Endothelial cell of umbilical vein (primary cell): ENCODE measurements around the gene XYLT1. TPM values are rescaled to one million over a fixed set of nuclear protein-coding genes. Genes with fewer than 3 reads are reported as not detected.

ENCODE experiments used
- BruUV-seq: library from RNA; stranded (reverse); fragments of 400-500 nt; replicated peaks from 2 replicates; lab custom pipeline; 2021; lab: Mats Ljungman, UMichigan
- CTCF ChIA-PET: fragments of 300-600, 350-600 bp; sonication (Branson Sonifier 250); formaldehyde crosslinking; loops from one replicate; lab custom pipeline; 2021; ENCODE audit warnings: antibody characterized with exemption, inconsistent platforms; lab: Charles Lee
- POLR2A ChIA-PET: fragments of 300-600, 350-600 bp; sonication (Branson Sonifier 250); formaldehyde crosslinking; loops from one replicate; lab custom pipeline; 2021; ENCODE audit warnings: antibody characterized with exemption, inconsistent platforms; lab: Charles Lee
- DNase-seq: peaks from one replicate; pipeline ENCODE4 v3.0.0-alpha.2; 2011; ENCODE audit warnings: low read depth, low spot score
- FAIRE-seq: peaks from 2 replicates; lab custom pipeline; 2011; peaks lifted over from hg19 to GRCh38; lab: Jason Lieb, UNC
- H2AFZ ChIP-seq: 2 replicates; pipeline ENCODE4 v1.6.0; 2012; ENCODE audit warnings: low read depth, low read length, control low read depth, inconsistent platforms
- H3K27ac ChIP-seq: 2 replicates; pipeline ENCODE4 v1.5.1; 2011; ENCODE audit warnings: low read depth, mild to moderate bottlenecking, control low read depth, low read length, moderate library complexity; ENCODE audit not compliant: insufficient read depth
- H3K27me3 ChIP-seq, 2 experiments: 2 replicates each; pipeline versions ENCODE4 v1.6.0 to v1.6.1; 2011; ENCODE audit warnings: low read length in 2 of 2, mixed read lengths in 1 of 2; ENCODE audit not compliant: control insufficient read depth in 2 of 2, insufficient read depth in 2 of 2
- H3K36me3 ChIP-seq, 2 experiments: 2 replicates in 1 of 2; 3 replicates in 1 of 2; pipeline ENCODE4 v1.5.1; 2011; ENCODE audit warnings: low read length in 2 of 2, mild to moderate bottlenecking in 1 of 2, moderate library complexity in 1 of 2; ENCODE audit not compliant: control insufficient read depth in 2 of 2, insufficient read depth in 2 of 2; ENCODE audit errors: extremely low read depth in 1 of 2
- H3K4me1 ChIP-seq: 3 replicates; pipeline ENCODE4 v1.5.1; 2011; ENCODE audit warnings: mild to moderate bottlenecking, low read length; ENCODE audit not compliant: control insufficient read depth, insufficient read depth; ENCODE audit errors: extremely low read depth
- H3K4me2 ChIP-seq: 2 replicates; pipeline ENCODE4 v1.6.1; 2011; ENCODE audit warnings: low read length, control low read depth, mixed read lengths; ENCODE audit not compliant: insufficient read depth
- H3K4me3 ChIP-seq, 3 experiments: fragments of 200-600 bp in 1 of 3; sonication (generic), shearing (Covaris generic) in 1 of 3; replicated peaks in 1 of 3; 2 replicates each; pipeline ENCODE4 v1.5.1; 2011 to 2016; ENCODE audit warnings: control low read depth in 3 of 3, low read length in 3 of 3, mild to moderate bottlenecking in 2 of 3, inconsistent platforms in 1 of 3, low read depth in 1 of 3, moderate library complexity in 1 of 3; ENCODE audit not compliant: insufficient read depth in 1 of 3
- H3K79me2 ChIP-seq: 2 replicates; pipeline ENCODE4 v1.6.0; 2012; ENCODE audit warnings: low read length, inconsistent platforms; ENCODE audit not compliant: control insufficient read depth, insufficient read depth
- H3K9ac ChIP-seq: replicated peaks from 2 replicates; pipeline ENCODE3; 2011; ENCODE audit warnings: low read length, control low read depth; ENCODE audit not compliant: insufficient read depth; ENCODE audit errors: extremely low read depth
- H3K9me1 ChIP-seq: replicated peaks from 3 replicates; pipeline ENCODE4 v1.6.0; 2011; ENCODE audit warnings: mild to moderate bottlenecking, low read length; ENCODE audit not compliant: control insufficient read depth, insufficient read depth; ENCODE audit errors: extremely low read depth
- H3K9me3 ChIP-seq: replicated peaks from 2 replicates; pipeline ENCODE4 v1.5.1; 2012; ENCODE audit warnings: low read length, inconsistent platforms; ENCODE audit not compliant: control insufficient read depth, insufficient read depth
- H4K20me1 ChIP-seq: replicated peaks from 2 replicates; pipeline ENCODE3; 2011; ENCODE audit warnings: mild to moderate bottlenecking, low read length; ENCODE audit not compliant: control insufficient read depth, insufficient read depth; ENCODE audit errors: extremely low read depth
- CTCF ChIP-seq, 2 donors: IDR thresholded peaks; 1 replicate in 1 of 2; 2 replicates in 1 of 2; pipeline ENCODE4 v1.5.1; 2011; ENCODE audit warnings: low read length in 2 of 2, mild to moderate bottlenecking in 2 of 2, moderate library complexity in 2 of 2, control low read depth in 1 of 2, inconsistent platforms in 1 of 2, low read depth in 1 of 2; ENCODE audit not compliant: insufficient read depth in 1 of 2; ENCODE audit errors: extremely low read depth in 1 of 2
- EZH2 ChIP-seq: IDR thresholded peaks from 2 replicates; pipeline ENCODE4 v1.6.1; 2012; ENCODE audit warnings: borderline replicate concordance, low read depth, mild to moderate bottlenecking, moderate library complexity, low read length, inconsistent platforms; ENCODE audit not compliant: severe bottlenecking
- FOS ChIP-seq: IDR thresholded peaks from 2 replicates; pipeline ENCODE4 v1.6.1; 2011; ENCODE audit warnings: mild to moderate bottlenecking, low read length, moderate library complexity, borderline replicate concordance; ENCODE audit not compliant: insufficient read depth
- GATA2 ChIP-seq: IDR thresholded peaks from 2 replicates; pipeline ENCODE4 v1.7.0; 2011; ENCODE audit warnings: low read depth, mild to moderate bottlenecking, moderate library complexity, mixed read lengths, low read length; ENCODE audit not compliant: insufficient read length, insufficient read depth
- JUN ChIP-seq: IDR thresholded peaks from 2 replicates; pipeline ENCODE4 v1.6.1; 2011; ENCODE audit warnings: borderline replicate concordance, low read depth; ENCODE audit not compliant: insufficient read length, insufficient read depth
- MYC ChIP-seq: IDR thresholded peaks from one replicate; pipeline ENCODE4 v1.6.1; 2011; ENCODE audit warnings: mild to moderate bottlenecking, low read depth, low read length
- POLR2A ChIP-seq: IDR thresholded peaks from 2 replicates; pipeline ENCODE4 v1.6.1; 2012; ENCODE audit warnings: low read depth, mild to moderate bottlenecking, control low read depth, low read length
- POLR2AphosphoS5 ChIP-seq: IDR thresholded peaks from 2 replicates; pipeline ENCODE4 v1.6.1; 2012; ENCODE audit warnings: low read depth, mild to moderate bottlenecking, control low read depth, low read length, moderate library complexity; ENCODE audit not compliant: insufficient read depth
- dilution Hi-C: fragments of 300-500 bp; cut with MboI; formaldehyde crosslinking; loops from one replicate; pipeline ENCODE4 v1.15.0; 2019; ENCODE audit warnings: low sequenced_read_pairs; ENCODE audit not compliant: extremely low pct_ligation_motif_present
- intact Hi-C: fragments of 100-400 bp; cut with micrococcal nuclease; formaldehyde crosslinking; loops from one replicate; pipeline ENCODE4 v1.10.0; 2022
- polyA plus RNA-seq, 4 experiments: library from polyadenylated mRNA; depleted of rRNA in 3 of 4; stranded (reverse) in 3 of 4; unstranded in 1 of 4; fragments of >200 nt; gene quantifications; 2 replicates each; pipeline versions ENCODE4 v1.2.1 to v1.2.3, GENCODE V29; 2011 to 2012; ENCODE audit warnings: missing spikeins in 1 of 4
- total RNA-seq: library from RNA; stranded (reverse); gene quantifications from 2 replicates; pipeline ENCODE4 v1.2.3, GENCODE V29; 2021
- TF ChIP-seq, protein P1 (sequence below): IDR thresholded peaks from 2 replicates; pipeline ENCODE4 v1.6.1; 2011; ENCODE audit not compliant: insufficient read depth, insufficient read length

The XYLT1 gene
- total and polyA plus RNA-seq, 2 donors (not counting 3 experiments of a cell fraction or from before 2014, with no cell fraction given) = 0.63 to 2.9 TPM

- no peaks in the 10 kb centered on the region for H3K79me2 ChIP-seq
- no peaks in the 10 kb centered on the region for H3K27me3 ChIP-seq
- H3K9me1 ChIP-seq = no peaks in the 10 kb centered on the region
- H3K4me1 ChIP-seq = no peaks in the 10 kb centered on the region
- H4K20me1 ChIP-seq = no peaks in the 10 kb centered on the region
- TF ChIP-seq FOS = no peak
- TF ChIP-seq EZH2 = no peak
- TF ChIP-seq MYC = no peak
- TF ChIP-seq JUN = no peak
- no peak for TF ChIP-seq CTCF (IDR thresholded peaks at IDR 0.05; ENCODE audit: extremely low read depth in 1 of 2, insufficient read depth in 1 of 2, low read depth in 1 of 2, low read length in 2 of 2)
- TF ChIP-seq GATA2 = no peak
- TF ChIP-seq, protein P1, sequence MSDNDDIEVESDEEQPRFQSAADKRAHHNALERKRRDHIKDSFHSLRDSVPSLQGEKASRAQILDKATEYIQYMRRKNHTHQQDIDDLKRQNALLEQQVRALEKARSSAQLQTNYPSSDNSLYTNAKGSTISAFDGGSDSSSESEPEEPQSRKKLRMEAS = no peak
- TF ChIP-seq POLR2A = no peak
- TF ChIP-seq POLR2AphosphoS5 = no peak
- DNase-seq (no peak), FAIRE-seq (no peak)
- CTCF ChIA-PET = no interaction called here
- H3K36me3 ChIP-seq = no peaks in the 10 kb centered on the region
- no peak overlapping the region for H3K27ac ChIP-seq
- no peak overlapping the region for H2AFZ ChIP-seq
- intact Hi-C loops (no loop called here), dilution Hi-C loops (no loop called here)
- H3K9ac ChIP-seq = no peak overlapping the region
- H3K4me3 ChIP-seq = no peak overlapping the region
- peaks cover 3% of the 10 kb centered on the region for H3K9me3 ChIP-seq
- H3K4me2 ChIP-seq = no peak overlapping the region
- BruUV-seq = no TSS peak
- POLR2A ChIA-PET = no interaction called here
Measured at GRCh38 chr16:17235147-17235815, 235.5 kb downstream of the XYLT1 start.
